EL (cell line): ENCODE measurements around the gene MAJIN.

Experiments
- DNase-seq: peaks from one replicate; pipeline ENCODE4 v3.0.0-alpha.2; 2016

Gene MAJIN

GRCh38 chr11:64931290-64931689, 40.6 kb downstream of the MAJIN start:
- no peak for DNase-seq

DNA sequence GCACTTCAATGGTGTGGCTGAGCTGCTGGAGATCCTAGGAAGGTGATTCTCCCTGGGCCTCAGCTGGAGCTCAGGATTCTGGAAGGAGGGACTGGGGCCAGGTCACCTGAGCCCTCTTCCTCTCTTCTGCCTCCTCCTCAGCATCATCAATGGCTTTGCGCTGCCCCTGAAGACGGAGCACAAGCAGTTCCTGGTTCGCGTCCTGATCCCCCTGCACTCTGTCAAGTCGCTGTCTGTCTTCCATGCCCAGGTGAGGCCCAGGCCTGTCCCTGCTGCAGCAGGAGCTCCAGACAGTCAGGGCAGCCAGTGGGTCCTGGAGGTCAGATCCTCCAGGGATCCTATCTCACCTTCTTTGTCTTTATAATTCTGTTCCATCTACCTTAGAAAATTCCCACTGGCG, 41.6 kb downstream of the MAJIN start:
- no peak for DNase-seq

- no peak for DNase-seq
Observed at GRCh38 chr11:64929625-64930024, 42.3 kb downstream of the MAJIN start.

- no peak for DNase-seq
Observed at GRCh38 chr11:64928957-64929356, 43.0 kb downstream of the MAJIN start.

- no peak for DNase-seq
Observed at GRCh38 chr11:64926689-64927088, 45.2 kb downstream of the MAJIN start.

- no peak for DNase-seq
Observed at GRCh38 chr11:64925536-64926436, 46.1 kb downstream of the MAJIN start.

DNA sequence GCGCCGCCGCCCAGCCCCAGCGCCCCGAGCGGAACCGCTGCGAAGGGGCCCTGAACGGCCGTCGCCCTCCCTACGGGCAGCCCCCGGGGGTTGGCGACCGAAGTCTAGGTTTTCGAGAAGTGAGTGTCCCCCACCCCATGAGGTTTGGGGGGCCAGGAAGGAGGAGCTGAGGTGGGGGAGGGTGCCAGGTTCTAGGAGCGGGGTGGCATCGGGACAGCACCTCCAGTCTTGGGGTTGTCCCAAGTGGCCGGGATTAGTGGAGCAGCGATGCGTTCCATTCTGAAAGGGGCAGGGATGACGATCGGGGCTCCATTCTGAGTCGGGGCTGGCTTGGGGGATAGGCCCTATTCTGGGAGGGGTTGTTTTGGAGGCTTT, 47.0 kb downstream of the MAJIN start:
- peak; percentile 28 for DNase-seq

GRCh38 chr11:64923944-64924909, 47.7 kb downstream of the MAJIN start, which contains the start of gene PPP2R5B:
TSS of gene PPP2R5B (plus strand) at chr11:64924689. CDS start at chr11:64925735, 1,046 bp downstream.
- DNase-seq = peak; percentile 95

DNA sequence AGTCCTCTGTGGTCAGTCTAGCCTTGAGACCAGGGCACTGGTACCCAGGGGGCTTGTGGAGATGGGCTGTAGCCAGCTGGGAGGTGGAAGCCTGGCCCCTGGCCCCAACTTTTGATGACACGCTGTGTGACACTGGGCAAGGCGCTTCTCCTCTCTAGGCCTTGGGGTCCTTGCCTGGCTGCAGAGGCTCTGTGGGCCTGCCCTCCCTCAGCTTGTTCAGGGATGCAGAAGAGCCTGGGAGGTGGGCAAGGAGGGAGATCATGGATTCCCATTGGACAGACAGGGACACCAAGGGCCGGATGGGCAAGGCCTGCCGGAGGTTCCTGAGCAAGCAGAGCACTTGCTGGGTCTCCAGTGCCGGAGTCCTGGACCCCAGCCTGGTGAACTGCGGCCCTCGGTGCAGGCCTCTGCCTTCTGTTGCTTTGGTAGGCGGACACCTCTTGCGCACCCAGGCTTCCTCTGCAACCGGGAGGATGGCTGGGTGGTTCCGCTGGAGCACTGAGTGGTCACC, 48.7 kb downstream of the MAJIN start:
- no peak for DNase-seq

DNA sequence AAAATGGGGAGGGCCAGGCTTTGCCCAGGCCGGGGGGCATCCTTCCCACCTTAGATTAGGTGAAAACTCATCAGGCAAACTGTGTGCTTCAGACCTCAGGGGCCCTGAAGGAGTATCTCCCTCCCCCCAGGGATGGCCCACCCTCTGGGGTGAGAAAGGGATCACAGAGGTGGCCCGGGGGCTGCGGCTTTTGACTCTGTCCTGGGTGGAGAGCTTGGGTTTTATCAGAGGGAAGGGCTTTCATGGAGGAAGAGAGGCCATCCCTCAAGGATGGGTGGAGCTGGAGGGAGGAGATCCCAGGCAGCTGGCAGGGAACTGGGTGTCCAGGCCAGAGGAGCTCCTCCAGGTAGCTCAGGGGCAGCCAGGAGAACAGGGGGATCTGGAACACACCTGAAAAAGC, 50.5 kb downstream of the MAJIN start:
- no peak for DNase-seq

- DNase-seq = no peak
Observed at GRCh38 chr11:64920124-64920523, 51.8 kb downstream of the MAJIN start.

GRCh38 chr11:64919627-64920026, 52.3 kb downstream of the MAJIN start:
- DNase-seq = no peak

GRCh38 chr11:64918017-64918416, 53.9 kb downstream of the MAJIN start:
- DNase-seq = peak; percentile 60

DNA sequence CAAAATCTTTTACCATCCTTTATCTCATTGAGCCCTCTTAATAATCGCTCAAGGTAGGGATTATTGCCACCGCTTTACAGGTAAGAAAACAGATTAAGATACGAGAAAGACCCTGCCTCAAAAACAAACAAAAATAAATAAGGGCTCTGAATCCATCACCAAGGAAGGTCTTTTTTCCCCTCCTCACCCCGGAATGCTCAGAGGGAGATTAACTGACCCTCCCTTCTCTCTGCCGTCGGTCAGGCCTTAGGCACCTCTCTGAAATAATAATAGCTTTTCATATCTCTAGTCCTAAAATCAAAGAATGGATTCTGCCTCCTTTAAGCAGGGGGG, 54.3 kb downstream of the MAJIN start:
- no peak for DNase-seq

GRCh38 chr11:64916775-64917662, 54.9 kb downstream of the MAJIN start, which contains the start of gene ATG2A:
TSS of gene ATG2A (minus strand) at chr11:64917209. CDS start at chr11:64917135, 74 bp downstream.
- peak; percentile 100 for DNase-seq

DNA sequence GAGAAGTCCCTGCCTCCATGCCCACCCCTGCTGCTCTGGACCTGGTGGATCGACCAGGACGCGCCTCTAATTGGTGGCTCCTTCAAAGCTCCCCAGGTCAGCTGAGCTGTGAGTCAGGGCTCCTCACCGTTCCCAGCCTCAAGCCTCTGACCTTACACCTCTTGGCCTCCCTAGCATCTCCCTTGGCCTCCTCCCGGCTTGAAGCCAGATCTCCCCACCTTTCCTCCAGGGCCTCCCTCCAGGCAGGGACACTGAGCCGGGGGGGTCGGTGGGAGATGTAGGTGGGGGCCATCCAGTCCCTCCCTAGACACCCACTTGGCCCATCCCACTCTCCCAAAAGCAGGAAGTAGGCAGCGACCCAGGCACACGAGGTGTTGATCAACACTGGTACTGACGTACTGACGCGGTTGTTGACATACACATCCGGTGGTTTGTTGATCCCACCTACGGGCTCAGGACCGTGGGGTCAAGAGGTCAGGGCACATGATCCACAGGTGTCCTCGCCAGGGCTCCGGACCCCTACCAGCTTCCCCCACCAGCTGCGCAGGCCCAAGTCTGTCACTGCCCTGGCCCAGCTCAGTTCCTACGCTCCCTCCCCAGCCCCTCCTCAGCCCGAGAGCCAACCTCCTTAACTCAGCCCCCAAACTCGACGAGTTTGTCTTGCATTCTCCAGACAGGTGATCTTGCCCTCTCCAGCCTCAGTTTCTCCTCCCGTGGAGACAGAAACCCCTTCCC, 55.7 kb downstream of the MAJIN start:
- DNase-seq = peak; percentile 49

GRCh38 chr11:64915376-64915887, 56.5 kb downstream of the MAJIN start:
- DNase-seq = no peak

- DNase-seq = no peak
Observed at GRCh38 chr11:64914123-64914522, 57.8 kb downstream of the MAJIN start.

GRCh38 chr11:64913171-64913727, 58.7 kb downstream of the MAJIN start:
- DNase-seq = no peak

DNA sequence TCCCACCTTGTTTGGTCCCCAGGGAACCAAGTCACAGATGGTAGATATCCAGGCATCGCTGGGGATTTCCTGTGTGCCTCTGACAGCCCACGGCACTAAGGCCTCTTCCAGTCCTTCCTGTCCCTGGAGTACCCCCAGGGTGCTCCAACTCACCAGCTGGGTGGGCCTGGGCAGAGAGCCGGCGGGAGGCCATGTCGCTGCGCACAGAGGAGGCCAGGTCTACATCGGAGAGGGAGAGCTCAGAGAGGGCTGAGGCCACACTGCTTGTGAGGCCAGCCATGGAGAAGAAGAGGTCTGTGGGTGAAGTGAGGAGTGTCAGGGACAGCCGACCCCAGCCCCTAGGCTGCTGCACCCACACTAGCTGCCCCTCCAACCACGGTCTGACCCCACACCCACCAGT, 60.2 kb downstream of the MAJIN start:
- DNase-seq = no peak

GRCh38 chr11:64911142-64911541, 60.8 kb downstream of the MAJIN start:
- no peak for DNase-seq
